ENCODE measurements around the gene TBC1D1. TPM values are rescaled to one million over a fixed set of nuclear protein-coding genes. Genes with fewer than 3 reads are reported as not detected.

Gene TBC1D1
- total and polyA plus RNA-seq, 2 donors (not counting 3 experiments of a cell fraction or from before 2014, with no cell fraction given): 63.5 to 116 TPM

DNA sequence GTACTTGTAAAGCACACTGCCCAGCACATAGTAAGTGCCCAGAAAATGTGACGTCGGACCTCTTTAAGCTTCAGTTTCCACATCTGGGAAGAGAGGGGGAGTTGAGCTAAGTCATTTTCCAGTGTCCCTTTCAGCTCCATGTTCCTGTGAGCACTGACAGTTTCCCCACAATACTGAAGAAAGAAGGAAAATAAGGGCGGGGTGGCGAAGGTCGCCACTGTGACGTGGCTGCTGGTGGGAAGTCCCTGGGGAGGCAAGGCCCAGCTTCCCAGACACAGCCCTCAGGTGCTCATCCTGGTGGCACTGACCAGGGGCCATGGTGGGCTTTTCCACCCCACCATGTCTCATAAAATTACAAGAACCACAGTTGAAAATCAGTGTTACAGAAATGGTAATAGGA, 191.1 kb downstream of the TBC1D1 start:
- Histone ChIP-seq H4K20me1 (replicated peaks; ENCODE audit: control insufficient read depth, extremely low read depth, insufficient read depth, low read length) (no peaks in the 10 kb centered on the region), H3K4me2 (ENCODE audit: insufficient read depth, low read length) (no peak overlapping the region), H3K9ac (replicated peaks; ENCODE audit: extremely low read depth, insufficient read depth, low read length) (no peak overlapping the region), H3K4me3 (replicated peaks in 1 of 3; ENCODE audit: insufficient read depth in 1 of 3, low read depth in 1 of 3, low read length in 3 of 3) (no peak overlapping the region), H3K79me2 (ENCODE audit: control insufficient read depth, insufficient read depth, low read length) (no peaks in the 10 kb centered on the region), H3K27ac (ENCODE audit: insufficient read depth, low read depth, low read length) (peak overlapping the region; percentile 13), H3K9me3 (replicated peaks; ENCODE audit: control insufficient read depth, insufficient read depth, low read length) (no peaks in the 10 kb centered on the region), H3K9me1 (replicated peaks; ENCODE audit: control insufficient read depth, extremely low read depth, insufficient read depth, low read length) (no peaks in the 10 kb centered on the region), H3K36me3 (ENCODE audit: control insufficient read depth in 2 of 2, extremely low read depth in 1 of 2, insufficient read depth in 2 of 2, low read length in 2 of 2) (no peaks in the 10 kb centered on the region), H2AFZ (ENCODE audit: low read depth, low read length) (no peak overlapping the region), H3K27me3 (ENCODE audit: control insufficient read depth in 2 of 2, insufficient read depth in 2 of 2, low read length in 2 of 2) (no peaks in the 10 kb centered on the region), H3K4me1 (ENCODE audit: control insufficient read depth, extremely low read depth, insufficient read depth, low read length) (peaks cover 32% of the 10 kb centered on the region)
- FAIRE-seq (peak; percentile 40), DNase-seq (ENCODE audit: low read depth, low spot score) (peak; percentile 39)
- dilution Hi-C loops (cut with MboI; ENCODE audit: extremely low pct_ligation_motif_present, low sequenced_read_pairs) (no loop called here), intact Hi-C loops (cut with micrococcal nuclease) (no loop called here)
- ChIA-PET POLR2A (interaction anchor here (1.0 kb wide), 1 partner anchor 97 kb away, joined by 4 read pairs; no protein-coding TSS in a partner anchor), CTCF (interaction anchor here (0.7 to 1.6 kb wide), 6 partner anchors 8 to 208 kb away, joined by 3 to 4 read pairs (median 4); no protein-coding TSS in a partner anchor)
- TF ChIP-seq, protein P1, sequence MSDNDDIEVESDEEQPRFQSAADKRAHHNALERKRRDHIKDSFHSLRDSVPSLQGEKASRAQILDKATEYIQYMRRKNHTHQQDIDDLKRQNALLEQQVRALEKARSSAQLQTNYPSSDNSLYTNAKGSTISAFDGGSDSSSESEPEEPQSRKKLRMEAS (IDR thresholded peaks at IDR 0.05; ENCODE audit: insufficient read depth, insufficient read length): no peak
- TF ChIP-seq, protein P2, sequence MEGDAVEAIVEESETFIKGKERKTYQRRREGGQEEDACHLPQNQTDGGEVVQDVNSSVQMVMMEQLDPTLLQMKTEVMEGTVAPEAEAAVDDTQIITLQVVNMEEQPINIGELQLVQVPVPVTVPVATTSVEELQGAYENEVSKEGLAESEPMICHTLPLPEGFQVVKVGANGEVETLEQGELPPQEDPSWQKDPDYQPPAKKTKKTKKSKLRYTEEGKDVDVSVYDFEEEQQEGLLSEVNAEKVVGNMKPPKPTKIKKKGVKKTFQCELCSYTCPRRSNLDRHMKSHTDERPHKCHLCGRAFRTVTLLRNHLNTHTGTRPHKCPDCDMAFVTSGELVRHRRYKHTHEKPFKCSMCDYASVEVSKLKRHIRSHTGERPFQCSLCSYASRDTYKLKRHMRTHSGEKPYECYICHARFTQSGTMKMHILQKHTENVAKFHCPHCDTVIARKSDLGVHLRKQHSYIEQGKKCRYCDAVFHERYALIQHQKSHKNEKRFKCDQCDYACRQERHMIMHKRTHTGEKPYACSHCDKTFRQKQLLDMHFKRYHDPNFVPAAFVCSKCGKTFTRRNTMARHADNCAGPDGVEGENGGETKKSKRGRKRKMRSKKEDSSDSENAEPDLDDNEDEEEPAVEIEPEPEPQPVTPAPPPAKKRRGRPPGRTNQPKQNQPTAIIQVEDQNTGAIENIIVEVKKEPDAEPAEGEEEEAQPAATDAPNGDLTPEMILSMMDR (IDR thresholded peaks at IDR 0.05; ENCODE audit: extremely low read depth in 1 of 2, insufficient read depth in 1 of 2, low read depth in 1 of 2, low read length in 2 of 2): no peak
- TF ChIP-seq GATA2 (IDR thresholded peaks at IDR 0.05; ENCODE audit: insufficient read depth, insufficient read length, low read depth, low read length): no peak
- TF ChIP-seq MYC (IDR thresholded peaks at IDR 0.05; ENCODE audit: low read depth, low read length): no peak
- TF ChIP-seq FOS (IDR thresholded peaks at IDR 0.05; ENCODE audit: borderline replicate concordance, insufficient read depth, low read length): no peak
- TF ChIP-seq POLR2AphosphoS5 (IDR thresholded peaks at IDR 0.05; ENCODE audit: insufficient read depth, low read depth, low read length): no peak
- TF ChIP-seq JUN (IDR thresholded peaks at IDR 0.05; ENCODE audit: borderline replicate concordance, insufficient read depth, insufficient read length, low read depth): no peak
- TF ChIP-seq POLR2A (IDR thresholded peaks at IDR 0.05; ENCODE audit: low read depth, low read length): no peak
- no peak for TF ChIP-seq EZH2 (IDR thresholded peaks at IDR 0.05; ENCODE audit: borderline replicate concordance, low read depth, low read length, severe bottlenecking)
- no TSS peak for BruUV-seq (replicated peaks)

Measured in endothelial cell of umbilical vein (primary cell).